ENCODE data around the gene KCNA10.

Gene KCNA10

GRCh38 chr1:110476028-110476765, 42.8 kb downstream of the KCNA10 start:
- no peak for DNase-seq

GRCh38 chr1:110475362-110476027, 43.5 kb downstream of the KCNA10 start:
- peak; percentile 29 for DNase-seq

- DNase-seq = no peak
These were observed 44.5 kb downstream of the KCNA10 start for GRCh38 chr1:110474444-110474843.

- DNase-seq = no peak
These were observed 46.4 kb downstream of the KCNA10 start for GRCh38 chr1:110472546-110472945.

GRCh38 chr1:110471131-110471530, 47.8 kb downstream of the KCNA10 start:
- no peak for DNase-seq

Measured in NCI-H226 (cell line).